ENCODE measurements around the gene ZNF792.
A peak's percentile ranks its signal among the peaks of the same experiment; 100 is the strongest.
"Not testable (repeated sequence)": the region's sequence is repeated elsewhere in the genome, so short reads cannot be mapped to it uniquely, and the experiment has no call there.

Gene ZNF792

DNA sequence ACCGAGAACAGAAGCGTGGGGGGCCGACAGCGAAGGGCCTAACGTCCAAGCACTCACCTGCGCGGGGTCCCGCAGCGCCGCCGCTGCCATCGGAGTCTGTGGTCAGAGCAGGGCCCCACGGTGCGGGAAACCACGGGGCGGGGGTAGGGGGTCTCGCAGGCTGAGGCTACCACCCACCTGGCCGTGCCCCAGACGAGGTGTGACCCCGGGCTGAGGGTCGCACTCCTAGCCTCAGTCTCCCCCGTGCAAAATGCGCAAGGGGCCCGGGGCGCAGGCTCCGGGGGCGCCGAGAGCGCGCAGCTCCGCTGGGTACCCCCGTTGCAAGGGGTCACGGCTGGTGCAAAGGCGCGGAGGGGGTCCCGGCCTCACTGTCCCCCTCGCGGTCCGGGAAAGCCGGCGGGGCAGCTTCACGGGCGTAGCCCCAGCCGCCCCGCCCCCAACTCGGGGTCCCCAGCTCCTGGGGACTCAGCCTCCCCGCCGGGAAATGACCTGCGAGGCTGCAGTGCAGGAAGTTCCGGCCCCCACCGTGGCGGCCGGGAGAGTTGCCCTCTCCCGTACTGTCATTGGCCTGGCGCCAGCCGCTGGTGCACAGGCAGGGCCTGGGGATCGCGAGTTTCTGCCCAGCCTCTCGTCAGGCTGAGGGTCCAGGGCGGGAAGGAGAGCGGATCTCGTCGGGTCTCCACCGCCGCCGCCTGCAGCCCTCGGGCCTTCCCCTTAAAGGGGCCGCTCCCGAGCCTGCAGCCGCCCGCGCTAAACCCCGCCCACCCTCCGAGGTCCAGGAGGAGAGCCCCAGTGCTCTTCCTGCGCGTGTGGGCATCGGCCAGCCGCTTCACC lies at the start of gene ZNF792:
ZNF792 (minus strand) TSS at position 657 of the 834 bp plus-strand sequence; CDS start at position 90, 567 bp downstream.
- DNase-seq (ENCODE audit: low read depth), result peak; percentile 33

DNA sequence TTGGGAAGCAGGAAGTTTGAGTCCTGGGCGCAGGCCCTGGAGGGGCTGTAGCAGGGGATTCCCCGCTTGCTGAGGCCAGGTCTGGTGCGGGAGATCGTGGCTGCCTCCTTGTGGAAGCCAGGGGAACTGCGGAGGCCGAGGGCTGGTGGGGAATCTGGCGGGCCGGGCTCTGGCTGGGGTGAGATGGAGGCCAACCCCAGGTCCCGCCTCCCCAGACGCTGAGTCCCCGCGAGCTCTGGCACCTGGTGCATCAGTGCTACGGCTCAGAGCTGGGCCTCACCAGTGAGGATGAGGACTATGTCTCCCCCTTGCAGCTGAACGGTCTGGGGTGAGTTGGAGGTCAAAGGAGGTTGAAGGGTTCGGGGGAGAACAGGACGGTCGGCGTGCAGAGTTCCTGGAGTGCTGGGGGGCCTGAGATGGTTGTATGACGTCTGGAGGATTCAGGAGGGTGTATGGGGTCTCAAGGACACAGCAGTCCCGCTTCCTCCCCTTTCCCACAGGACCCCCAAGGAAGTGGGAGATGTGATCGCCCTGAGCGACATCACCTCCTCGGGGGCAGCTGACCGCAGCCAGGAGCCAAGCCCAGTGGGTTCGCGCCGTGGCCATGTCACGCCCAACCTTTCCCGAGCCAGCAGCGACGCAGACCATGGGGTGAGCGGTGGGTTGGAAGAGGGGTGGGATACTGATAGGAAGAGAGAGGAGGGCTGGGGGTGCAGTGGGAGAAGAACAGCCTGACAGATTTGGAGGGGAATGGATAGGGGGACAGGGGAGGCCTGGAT lies 49.2 kb upstream of the ZNF792 start:
- DNase-seq (ENCODE audit: low read depth), result peak; percentile 70

- DNase-seq (ENCODE audit: low read depth), result no peak
Measured at GRCh38 chr19:35011737-35012682, 48.0 kb upstream of the ZNF792 start.

DNA sequence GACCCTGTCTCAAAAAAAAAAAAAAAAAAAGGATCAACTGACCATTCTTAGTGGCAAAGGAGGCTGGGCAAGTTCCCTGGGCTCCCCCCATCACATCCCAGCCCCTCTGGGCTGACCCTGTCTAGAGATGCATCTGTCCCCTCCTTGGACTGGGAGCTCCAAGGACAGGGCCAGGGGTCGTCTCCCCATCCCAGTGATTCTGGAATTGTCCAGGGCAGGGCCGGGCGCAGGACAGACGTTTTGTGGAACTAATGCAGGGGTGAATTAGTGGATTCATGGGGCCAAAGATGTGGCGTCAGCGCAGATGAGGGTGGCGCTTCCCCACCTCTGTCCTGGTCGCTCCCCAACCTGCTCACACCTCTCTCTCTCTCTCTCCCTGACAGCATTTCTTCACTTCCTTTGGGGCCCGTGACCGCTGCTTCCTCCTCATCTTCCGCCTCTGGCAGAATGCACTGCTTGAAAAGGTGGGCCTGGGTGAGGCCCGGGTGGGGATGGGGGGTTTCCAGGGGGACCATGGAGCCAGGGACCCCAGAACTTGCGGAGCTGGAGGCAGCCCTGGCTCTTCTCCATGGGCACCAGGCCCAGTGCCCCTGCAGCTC lies 47.2 kb upstream of the ZNF792 start:
- no peak for DNase-seq (ENCODE audit: low read depth)

GRCh38 chr19:35009424-35010415 lies 45.7 kb upstream of the ZNF792 start:
- peak; percentile 33 for DNase-seq (ENCODE audit: low read depth)

DNA sequence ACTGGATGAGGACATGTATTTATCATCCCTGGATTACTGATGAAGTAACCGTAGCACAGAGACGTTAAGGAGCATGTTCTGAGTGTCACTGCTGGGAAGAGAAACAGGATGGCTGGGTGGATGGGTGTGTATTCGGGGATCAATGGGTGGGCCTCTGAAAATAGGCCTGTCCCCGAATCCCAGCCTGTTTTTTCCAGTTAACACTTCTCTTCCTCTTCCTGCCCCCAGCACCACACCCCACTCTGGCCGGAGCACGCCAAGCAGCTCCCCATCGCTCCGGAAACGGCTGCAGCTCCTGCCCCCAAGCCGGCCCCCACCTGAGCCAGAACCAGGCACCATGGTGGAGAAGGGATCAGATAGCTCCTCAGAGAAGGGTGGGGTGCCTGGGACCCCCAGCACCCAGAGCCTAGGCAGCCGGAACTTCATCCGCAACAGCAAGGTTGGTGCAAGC lies 44.9 kb upstream of the ZNF792 start:
- no peak for DNase-seq (ENCODE audit: low read depth)

DNA sequence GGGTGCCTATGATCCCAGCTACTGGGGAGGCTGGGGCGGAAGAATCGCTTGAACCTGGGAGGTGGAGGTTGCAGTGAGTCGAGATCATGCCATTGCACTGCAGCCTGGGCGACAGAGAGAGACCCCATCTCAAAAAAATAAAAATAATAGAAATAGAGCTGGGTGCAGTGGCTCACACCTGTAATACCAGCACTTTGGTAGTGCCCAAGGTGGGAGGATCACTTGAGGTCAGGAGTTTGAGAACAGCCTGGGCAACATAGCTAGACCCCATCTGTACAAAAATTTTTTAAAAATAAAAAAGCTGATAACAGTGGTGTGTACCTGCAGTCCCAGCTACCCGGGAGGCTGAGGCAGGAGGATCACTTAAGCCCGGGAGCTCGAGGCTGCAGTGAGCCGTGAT lies 43.4 kb upstream of the ZNF792 start:
- not testable (repeated sequence) for DNase-seq (ENCODE audit: low read depth)

DNA sequence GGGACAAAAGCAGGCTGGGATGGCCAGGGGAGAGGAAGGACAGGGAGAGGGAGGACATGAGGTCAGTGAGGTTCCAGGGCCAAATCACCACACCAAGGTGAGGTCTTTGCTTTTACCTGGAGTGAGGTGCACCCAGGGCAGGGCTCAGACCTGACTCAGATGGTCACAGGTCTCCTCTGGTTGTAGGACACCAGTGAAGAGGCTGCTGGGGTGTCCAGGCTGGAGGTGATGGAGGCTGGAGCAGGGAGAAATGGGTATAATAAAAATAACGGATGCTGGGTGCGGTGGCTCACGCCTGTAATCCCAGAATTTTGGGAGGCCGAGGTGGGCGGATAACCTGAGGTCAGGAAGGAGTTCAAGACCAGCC lies 43.0 kb upstream of the ZNF792 start:
- no peak for DNase-seq (ENCODE audit: low read depth)

DNA sequence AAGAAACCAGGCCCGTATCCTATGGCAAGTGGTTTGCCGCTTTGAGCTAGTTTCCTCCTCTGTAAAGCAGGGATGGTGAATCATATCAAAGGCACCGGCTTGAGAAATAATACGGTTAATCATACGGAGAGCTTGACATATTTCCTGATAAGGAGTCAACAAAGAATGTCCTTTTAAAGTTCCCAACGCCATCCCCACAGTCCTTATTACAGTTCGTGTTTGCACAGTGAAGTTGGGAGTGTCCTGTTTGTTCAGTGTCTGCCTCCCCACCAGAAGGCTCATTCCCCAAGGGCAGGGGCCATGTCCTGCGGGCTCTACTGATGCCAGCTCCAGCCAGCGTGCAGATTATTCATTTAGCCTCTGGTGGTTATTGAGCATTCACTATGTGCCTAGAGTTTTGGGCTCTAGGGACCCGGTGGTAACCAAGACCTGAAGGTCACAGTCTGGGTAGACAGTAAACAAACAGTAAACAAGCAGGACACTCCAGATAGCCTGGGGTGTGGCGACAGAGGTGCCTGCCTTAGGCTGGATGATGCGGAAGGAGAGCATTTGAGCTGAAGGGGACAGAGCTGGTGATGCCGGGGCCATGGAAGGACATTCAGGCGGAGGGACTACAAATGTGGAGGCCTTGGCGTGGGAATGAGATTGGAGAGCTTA lies 42.4 kb upstream of the ZNF792 start:
- DNase-seq (ENCODE audit: low read depth), result peak; percentile 87

DNA sequence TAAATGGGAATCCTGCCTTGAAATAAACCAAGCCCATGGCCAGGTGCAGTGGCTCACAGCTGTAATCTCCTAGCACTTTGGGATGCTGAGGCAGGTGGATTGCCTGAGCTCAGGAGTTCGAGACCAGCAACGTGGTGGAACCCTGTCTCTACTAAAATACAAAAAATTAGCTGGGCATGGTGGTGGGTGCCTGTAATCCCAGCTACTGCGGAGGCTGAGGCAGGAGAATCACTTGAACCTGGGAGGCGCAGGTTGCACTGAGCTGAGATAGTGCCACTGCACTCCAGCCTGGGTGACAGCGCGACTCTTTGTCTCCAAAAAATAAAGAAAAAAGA lies 41.9 kb upstream of the ZNF792 start:
- DNase-seq (ENCODE audit: low read depth), result not testable (repeated sequence)

DNA sequence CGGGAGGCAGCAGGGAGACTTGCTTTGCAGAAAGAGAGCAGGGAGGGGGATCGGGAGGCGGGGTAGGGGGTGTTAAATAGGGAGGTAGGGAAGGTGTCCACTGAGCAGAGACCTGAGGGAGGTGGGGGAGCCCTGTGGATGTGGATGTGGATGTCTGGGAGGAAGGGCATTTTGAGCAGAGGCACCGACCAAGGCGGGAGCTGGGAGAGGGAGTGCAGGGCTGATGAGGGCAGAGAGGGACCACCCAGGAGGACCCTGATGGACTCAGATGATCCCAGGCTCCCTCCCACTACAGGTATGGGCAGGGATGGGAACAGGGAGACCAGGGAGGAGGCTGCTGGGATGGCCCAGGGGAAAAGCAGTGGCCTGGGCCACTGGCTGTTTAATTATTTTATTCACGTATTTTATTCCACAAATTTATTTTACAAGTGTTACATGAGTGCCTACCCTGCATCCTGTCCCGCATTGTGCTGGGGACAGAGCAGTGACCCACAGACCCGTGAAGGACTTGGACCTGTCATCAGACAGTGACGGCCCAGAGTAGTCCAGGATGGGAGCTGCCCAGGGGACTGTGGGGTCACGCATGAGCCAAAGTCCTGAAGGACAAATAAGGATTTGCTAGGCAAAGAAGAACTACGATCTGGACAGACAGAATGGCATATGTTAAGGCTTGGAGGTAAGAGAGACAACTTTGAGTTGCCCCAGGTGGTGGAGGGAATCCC lies 41.4 kb upstream of the ZNF792 start:
- DNase-seq (ENCODE audit: low read depth), result no peak

DNA sequence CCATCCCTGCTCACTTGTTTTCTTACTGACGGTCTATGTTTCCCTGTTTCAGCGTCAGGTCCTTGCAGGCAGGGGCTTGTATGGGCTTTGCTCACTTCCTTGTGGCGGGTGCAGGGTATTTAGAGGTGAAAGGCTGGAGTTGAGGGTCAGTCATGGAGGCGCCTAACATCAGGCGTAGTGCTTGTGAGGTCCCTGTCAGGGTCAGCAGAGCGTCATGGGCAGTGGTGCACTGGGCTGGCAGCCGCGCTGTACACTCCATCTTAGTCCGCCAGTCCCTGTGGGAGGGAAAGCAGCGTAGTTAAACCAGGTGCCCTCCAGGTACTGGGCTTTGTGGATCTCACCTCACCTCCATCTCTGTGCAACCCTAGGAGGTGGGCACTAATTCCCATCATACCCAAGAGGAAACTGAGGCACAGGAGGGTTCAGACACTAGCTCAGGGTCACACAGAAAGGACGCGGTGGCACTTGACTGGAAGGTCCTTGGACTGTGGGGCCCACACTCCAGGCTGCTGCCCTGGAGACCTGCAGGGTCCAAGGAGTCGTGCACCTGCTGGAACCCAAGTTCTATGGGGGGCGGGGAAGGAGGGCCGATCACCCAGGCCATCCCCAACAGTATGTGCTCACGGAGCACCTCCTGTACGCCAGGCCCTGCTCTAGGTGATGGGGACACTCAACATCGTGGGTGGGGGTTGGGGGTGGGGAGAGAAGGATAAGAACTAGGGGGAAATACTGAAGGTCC lies 40.7 kb upstream of the ZNF792 start:
- no peak for DNase-seq (ENCODE audit: low read depth)

DNA sequence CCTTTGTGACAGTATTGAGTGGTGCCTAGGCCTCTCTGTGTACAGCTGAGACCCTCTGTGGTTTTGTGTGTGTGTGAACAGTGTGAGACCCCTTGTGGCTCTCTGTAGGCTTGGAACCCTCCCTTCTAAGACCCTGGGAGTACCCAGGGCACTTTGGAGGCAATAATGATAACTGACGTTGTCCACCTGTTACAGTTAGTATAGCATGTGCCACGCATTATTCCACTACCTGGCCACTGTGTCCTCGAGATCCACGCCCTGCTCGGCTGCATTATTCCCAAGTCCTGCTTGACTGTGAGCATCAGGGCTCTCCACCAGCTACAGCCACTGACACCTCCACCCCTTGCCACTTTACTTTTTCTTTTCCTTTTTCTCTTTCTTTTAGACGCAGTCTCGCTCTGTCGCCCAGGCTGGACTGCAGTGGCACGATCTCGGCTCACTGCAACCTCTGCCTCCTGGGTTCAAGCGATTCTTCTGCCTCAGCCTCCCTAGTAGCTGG lies 38.1 kb upstream of the ZNF792 start:
- no peak for DNase-seq (ENCODE audit: low read depth)

GRCh38 chr19:35000647-35001501 lies 36.8 kb upstream of the ZNF792 start:
- DNase-seq (ENCODE audit: low read depth), result peak; percentile 57

- no peak for DNase-seq (ENCODE audit: low read depth)
Measured at GRCh38 chr19:35000338-35000646, 36.3 kb upstream of the ZNF792 start.

DNA sequence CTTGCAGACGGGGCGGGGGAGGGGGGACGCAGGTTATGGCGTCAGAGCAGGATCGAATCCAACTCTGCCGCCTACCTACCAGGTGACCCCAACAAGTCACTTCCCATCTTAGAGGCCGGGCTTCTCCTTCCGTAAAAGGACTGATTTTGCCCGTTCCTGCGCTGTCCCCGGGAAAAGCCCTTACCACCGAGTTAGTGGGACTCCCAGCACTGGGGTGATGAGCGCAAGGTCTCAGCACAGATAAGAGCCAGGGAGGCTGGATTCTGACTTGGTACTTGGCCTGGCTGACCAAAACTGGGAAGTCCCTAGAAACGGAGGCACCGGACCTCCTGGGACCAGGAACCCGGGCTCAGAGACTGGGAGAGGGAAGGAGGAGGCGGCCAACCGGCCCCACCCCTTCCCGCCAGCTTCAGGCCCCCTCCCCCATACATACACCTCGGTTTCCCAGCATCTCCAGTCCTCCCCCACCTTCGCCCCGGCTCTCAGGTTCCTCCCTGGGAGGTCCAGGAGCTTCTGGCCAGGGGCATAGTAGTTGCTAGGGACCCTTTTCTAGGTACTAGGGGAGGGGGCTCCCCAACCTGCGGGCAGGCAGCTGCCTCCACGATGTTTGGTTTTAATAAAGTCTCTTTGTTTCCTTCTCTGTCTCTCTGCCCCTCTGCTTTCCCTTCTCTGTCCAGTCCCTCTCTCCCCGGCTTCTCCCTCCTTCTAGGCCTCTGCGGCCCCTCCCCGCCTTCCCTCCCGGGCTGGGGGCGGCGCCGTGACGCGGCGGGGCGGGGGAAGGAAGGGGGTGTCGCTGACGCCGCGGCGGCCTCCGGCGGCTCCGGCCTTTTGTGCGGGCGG lies 35.7 kb upstream of the ZNF792 start, which contains the start of gene GRAMD1A:
GRAMD1A (plus strand) TSS at position 826 of the 840 bp plus-strand sequence. CDS start 156 bp downstream, outside the sequence.
- peak; percentile 89 for DNase-seq (ENCODE audit: low read depth)
